HL-60 (cell line): ENCODE data around the gene CAMK2B.

Experiments
- CTCF ChIP-seq: IDR thresholded peaks from one replicate; pipeline ENCODE4 v1.5.1; 2011; ENCODE audit warnings: low read length, control low read depth, inconsistent platforms; ENCODE audit not compliant: insufficient read depth
- GABPA ChIP-seq: IDR thresholded peaks from 2 replicates; pipeline ENCODE4 v1.6.1; 2012; ENCODE audit warnings: low read depth
- POLR2AphosphoS5 ChIP-seq: IDR thresholded peaks from 2 replicates; pipeline ENCODE4 v1.6.1; 2012; ENCODE audit warnings: low read depth
- REST ChIP-seq: IDR thresholded peaks from 2 replicates; pipeline ENCODE4 v1.6.1; 2012; ENCODE audit warnings: low read depth; ENCODE audit not compliant: insufficient replicate concordance

- no peak for TF ChIP-seq CTCF
- no peak for TF ChIP-seq POLR2AphosphoS5
- TF ChIP-seq REST: no peak
- TF ChIP-seq GABPA: no peak
Observed at GRCh38 chr7:44215531-44215930, 109.9 kb downstream of the CAMK2B start.
